IMR-90 (cell line): ENCODE results near the gene AIRE. TPM values are rescaled to one million over a fixed set of nuclear protein-coding genes. Genes with fewer than 3 reads are reported as not detected.

ENCODE experiments used
- ATAC-seq: fragments of 200-7000 bp; cut with Tn5 transposase; 2 replicates; pipeline ENCODE4 v1.9.1; 2020; ENCODE audit warnings: low read depth, mild to moderate bottlenecking, moderate library complexity
- BruUV-seq: library from RNA; stranded (reverse); fragments of 400-500 nt; replicated peaks from 2 replicates; lab custom pipeline; 2021; lab: Mats Ljungman, UMichigan
- CTCF ChIA-PET: fragments of 300-600 bp; formaldehyde crosslinking; extraction: SDS; loops from one replicate; lab custom pipeline; 2021; ENCODE audit warnings: antibody characterized with exemption; lab: Yijun Ruan, JAX
- POLR2A ChIA-PET: fragments of 300-600 bp; sonication (Branson Sonifier 250); formaldehyde crosslinking; loops from one replicate; lab custom pipeline; 2022; ENCODE audit warnings: antibody characterized with exemption; ENCODE audit not compliant: unreplicated experiment; lab: Charles Lee
- DNase-seq: peaks from one replicate; pipeline ENCODE4 v3.0.0; 2013
- H2AFZ ChIP-seq: replicated peaks from 2 replicates; pipeline ENCODE3; 2013; ENCODE audit warnings: low read length, mild to moderate bottlenecking; ENCODE audit not compliant: poor library complexity
- H2AK5ac ChIP-seq: 2 replicates; pipeline ENCODE4 v1.6.1; 2013; ENCODE audit warnings: low read depth, low read length, inconsistent platforms
- H2AK9ac ChIP-seq: replicated peaks from 2 replicates; pipeline ENCODE3; 2013; ENCODE audit warnings: mild to moderate bottlenecking, low read depth, low read length, moderate library complexity; ENCODE audit not compliant: poor library complexity
- H2BK120ac ChIP-seq: 2 replicates; pipeline ENCODE4 v1.6.1; 2013; ENCODE audit warnings: low read depth, low read length, inconsistent platforms
- H2BK15ac ChIP-seq: 3 replicates; pipeline ENCODE4 v1.6.1; 2013; ENCODE audit warnings: low read depth, low read length, inconsistent platforms
- H2BK20ac ChIP-seq: 2 replicates; pipeline ENCODE4 v1.6.1; 2013; ENCODE audit warnings: low read depth, mild to moderate bottlenecking, inconsistent platforms, low read length, moderate library complexity
- H2BK5ac ChIP-seq: 2 replicates; pipeline ENCODE4 v1.6.1; 2013; ENCODE audit warnings: mild to moderate bottlenecking, low read depth, low read length, inconsistent platforms; ENCODE audit not compliant: poor library complexity, severe bottlenecking
- H3K14ac ChIP-seq: replicated peaks from 2 replicates; pipeline ENCODE4 v1.6.1; 2013; ENCODE audit warnings: low read depth, low read length, inconsistent platforms
- H3K18ac ChIP-seq: 2 replicates; pipeline ENCODE4 v1.6.1; 2013; ENCODE audit warnings: low read depth, low read length, control low read depth
- H3K23ac ChIP-seq: 2 replicates; pipeline ENCODE4 v1.6.1; 2013; ENCODE audit warnings: low read depth, low read length, inconsistent platforms
- H3K27ac ChIP-seq: 2 replicates; pipeline ENCODE4 v1.5.1; 2013; ENCODE audit warnings: mild to moderate bottlenecking, control low read depth, low read length; ENCODE audit not compliant: insufficient read depth
- H3K27me3 ChIP-seq: 2 replicates; pipeline ENCODE4 v1.6.1; 2013; ENCODE audit warnings: low read length; ENCODE audit not compliant: control insufficient read depth, insufficient read depth
- H3K36me3 ChIP-seq: 2 replicates; pipeline ENCODE4 v1.6.1; 2013; ENCODE audit warnings: low read length, mixed read lengths; ENCODE audit not compliant: control insufficient read depth, insufficient read depth
- H3K4ac ChIP-seq: 2 replicates; pipeline ENCODE4 v1.6.1; 2013; ENCODE audit warnings: low read depth, low read length, inconsistent platforms
- H3K4me1 ChIP-seq: 2 replicates; pipeline ENCODE4 v1.6.1; 2013; ENCODE audit warnings: low read length, mixed read lengths; ENCODE audit not compliant: control insufficient read depth, insufficient read depth
- H3K4me2 ChIP-seq: 2 replicates; pipeline ENCODE4 v1.6.1; 2013; ENCODE audit warnings: low read depth, mild to moderate bottlenecking, control low read depth, low read length, moderate library complexity
- H3K4me3 ChIP-seq: 2 replicates; pipeline ENCODE4 v1.5.1; 2013; ENCODE audit warnings: low read depth, mild to moderate bottlenecking, control low read depth, low read length, moderate library complexity; ENCODE audit not compliant: insufficient read depth
- H3K56ac ChIP-seq: 2 replicates; pipeline ENCODE4 v1.6.1; 2013; ENCODE audit warnings: low read length, inconsistent platforms; ENCODE audit not compliant: insufficient read depth; ENCODE audit errors: extremely low read depth
- H3K79me1 ChIP-seq, 2 experiments: 2 replicates each; pipeline ENCODE4 v1.6.1; 2013; ENCODE audit warnings: low read length in 2 of 2, inconsistent platforms in 1 of 2, low read depth in 1 of 2
- H3K9ac ChIP-seq: 2 replicates; pipeline ENCODE4 v1.6.1; 2013; ENCODE audit warnings: low read depth, low read length, control low read depth
- H3K9me1 ChIP-seq: 2 replicates; pipeline ENCODE4 v1.6.1; 2013; ENCODE audit warnings: low read length, inconsistent platforms; ENCODE audit not compliant: insufficient read depth
- H3K9me3 ChIP-seq: 2 replicates; pipeline ENCODE4 v1.6.1; 2013; ENCODE audit warnings: low read length; ENCODE audit not compliant: control insufficient read depth, insufficient read depth
- H4K20me1 ChIP-seq: 2 replicates; pipeline ENCODE4 v1.6.1; 2013; ENCODE audit warnings: low read length, inconsistent platforms; ENCODE audit not compliant: insufficient read depth
- H4K5ac ChIP-seq: 2 replicates; pipeline ENCODE4 v1.6.1; 2013; ENCODE audit warnings: mild to moderate bottlenecking, low read depth, low read length, control low read depth
- H4K8ac ChIP-seq, 2 experiments: 2 replicates each; pipeline ENCODE4 v1.6.1; 2013; ENCODE audit warnings: low read depth in 2 of 2, low read length in 2 of 2, control low read depth in 1 of 2, inconsistent platforms in 1 of 2
- H4K91ac ChIP-seq: 2 replicates; pipeline ENCODE4 v1.6.1; 2013; ENCODE audit warnings: low read depth, low read length, inconsistent platforms; ENCODE audit not compliant: insufficient read depth
- BHLHE40 ChIP-seq: fragments of 150-350 bp; IDR thresholded peaks from 2 replicates; pipeline ENCODE4 v1.6.1; 2016; ENCODE audit warnings: mild to moderate bottlenecking, low read depth, low read length
- CEBPB ChIP-seq: IDR thresholded peaks from 2 replicates; pipeline ENCODE4 v1.6.1; 2012; ENCODE audit warnings: low read depth, low read length, improper control_type of control experiment
- CHD1 ChIP-seq: IDR thresholded peaks from 2 replicates; pipeline ENCODE4 v1.6.1; 2012; ENCODE audit warnings: low read depth, low read length, improper control_type of control experiment
- CTCF ChIP-seq: conservative IDR thresholded peaks from 2 replicates; pipeline ENCODE4 v1.5.1; 2012; ENCODE audit warnings: mild to moderate bottlenecking, low read depth, low read length, improper control_type of control experiment
- ELK1 ChIP-seq: fragments of 150-350 bp; IDR thresholded peaks from 2 replicates; pipeline ENCODE4 v1.6.1; 2016; ENCODE audit warnings: low read depth, mild to moderate bottlenecking, low read length, moderate library complexity, borderline replicate concordance
- FOS ChIP-seq: fragments of 150-350 bp; IDR thresholded peaks from 2 replicates; pipeline ENCODE4 v1.6.1; 2016; ENCODE audit warnings: low read depth, low read length
- MAFK ChIP-seq: IDR thresholded peaks from 2 replicates; pipeline ENCODE4 v1.6.1; 2012; ENCODE audit warnings: low read depth, low read length, improper control_type of control experiment
- MAZ ChIP-seq: IDR thresholded peaks from 2 replicates; pipeline ENCODE4 v1.6.1; 2012; ENCODE audit warnings: low read depth, mild to moderate bottlenecking, low read length, improper control_type of control experiment, moderate library complexity, borderline replicate concordance
- MXI1 ChIP-seq: IDR thresholded peaks from 2 replicates; pipeline ENCODE4 v1.6.1; 2012; ENCODE audit warnings: low read depth, mild to moderate bottlenecking, low read length, moderate library complexity, borderline replicate concordance
- NFE2L2 ChIP-seq: fragments of 150-350 bp; IDR thresholded peaks from 2 replicates; pipeline ENCODE4 v1.6.1; 2016; ENCODE audit warnings: low read depth, mild to moderate bottlenecking, low read length
- POLR2A ChIP-seq: IDR thresholded peaks from 2 replicates; pipeline ENCODE4 v1.6.1; 2012; ENCODE audit warnings: mild to moderate bottlenecking, low read depth, low read length
- RAD21 ChIP-seq: IDR thresholded peaks from 2 replicates; pipeline ENCODE4 v1.6.1; 2012; ENCODE audit warnings: low read length, improper control_type of control experiment
- RCOR1 ChIP-seq: IDR thresholded peaks from 2 replicates; pipeline ENCODE4 v1.6.1; 2012; ENCODE audit warnings: mild to moderate bottlenecking, low read length, improper control_type of control experiment; ENCODE audit not compliant: insufficient replicate concordance
- RFX5 ChIP-seq: IDR thresholded peaks from 2 replicates; pipeline ENCODE4 v1.8.0; 2012; ENCODE audit warnings: low read depth, mild to moderate bottlenecking, low read length, moderate library complexity
- SMC3 ChIP-seq: fragments of 150-350 bp; IDR thresholded peaks from 2 replicates; pipeline ENCODE4 v1.6.1; 2016; ENCODE audit warnings: low read depth, mild to moderate bottlenecking, antibody characterized with exemption, low read length, moderate library complexity
- USF2 ChIP-seq: fragments of 150-350 bp; IDR thresholded peaks from 2 replicates; pipeline ENCODE4 v1.6.1; 2017; ENCODE audit warnings: mild to moderate bottlenecking, antibody characterized with exemption, low read length, low read depth
- WGBS, 2 experiments: methylation state at CpG; one replicate each; pipeline versions ENCODE4 v1.1.5 to v1.1.7; 2013; ENCODE audit warnings: missing lambda C conversion rate in 2 of 2; ENCODE audit not compliant: insufficient read length in 1 of 2; ENCODE audit errors: extremely low coverage in 2 of 2; 5-methylcytosine and 5-hydroxymethylcytosine counted together
- dilution Hi-C: fragments of 300-500 bp; cut with HindIII; formaldehyde crosslinking; loops from one replicate; pipeline ENCODE4 v1.14.3; 2018; ENCODE audit warnings: low sequenced_read_pairs; ENCODE audit not compliant: unreplicated experiment
- in situ Hi-C: fragments of 300-500 bp; cut with MboI; formaldehyde crosslinking; loops from 3 replicates; pipeline ENCODE4 v1.14.3; 2019; ENCODE audit warnings: low sequenced_read_pairs, inconsistent platforms, mixed read lengths
- intact Hi-C: fragments of 100-400 bp; cut with micrococcal nuclease; formaldehyde crosslinking; loops from 2 replicates; pipeline ENCODE4 v1.10.0; 2022
- polyA plus RNA-seq, 3 experiments: library from polyadenylated mRNA; depleted of rRNA; stranded (reverse); fragments of >200 nt; gene quantifications; 2 replicates each; pipeline ENCODE4 v1.2.3, GENCODE V29; 2012; ENCODE audit warnings: low replicate concordance in 1 of 3
- total RNA-seq: library from RNA; depleted of rRNA; stranded (reverse); fragments of >200 nt; gene quantifications from 2 replicates; pipeline ENCODE4 v1.2.3, GENCODE V29; 2012

The AIRE gene
- total and polyA plus RNA-seq, 2 of the 4 experiments (the other 2 are of a cell fraction), result 0.05 TPM; not detected in 1

- Histone ChIP-seq H3K14ac (no peak overlapping the region), H3K4me2 (no peak overlapping the region), H2BK15ac (no peak overlapping the region), H4K5ac (no peak overlapping the region), H2BK20ac (no peak overlapping the region), H4K8ac (no peak overlapping the region), H3K18ac (no peak overlapping the region), H3K23ac (no peak overlapping the region), H3K9me1 (peaks cover 9% of the 10 kb centered on the region), H3K9ac (no peak overlapping the region), H3K4ac (no peak overlapping the region), H2AK9ac (no peak overlapping the region), H3K36me3 (peaks cover 8% of the 10 kb centered on the region; the same call in 1 of the 2 replicates), H2AFZ (no peak overlapping the region), H4K91ac (no peak overlapping the region), H3K4me3 (no peak overlapping the region), H2BK5ac (no peak overlapping the region), H3K27me3 (no peaks in the 10 kb centered on the region), H2AK5ac (no peak overlapping the region), H2BK120ac (no peak overlapping the region), H3K79me1 (peaks cover 0 to 8% of the 10 kb centered on the region in 2 experiments; a peak in 1 of 4 replicates), H3K56ac (no peak overlapping the region), H3K9me3 (no peaks in the 10 kb centered on the region), H3K27ac (peak overlapping the region; percentile 11; the same call in 1 of the 2 replicates), H4K20me1 (peaks cover 6% of the 10 kb centered on the region; the same call in 1 of the 2 replicates), H3K4me1 (peaks cover 6% of the 10 kb centered on the region)
- dilution Hi-C loops (no loop called here), intact Hi-C loops (loop anchor here (10.0 kb wide), 1 partner anchor 147 kb away; no protein-coding TSS in a partner anchor), in situ Hi-C loops (no loop called here)
- TF ChIP-seq ELK1 (no peak), POLR2A (no peak), RAD21 (no peak), SMC3 (no peak), FOS (no peak), USF2 (no peak), BHLHE40 (no peak), MXI1 (no peak), CHD1 (no peak), CTCF (no peak), RCOR1 (no peak), NFE2L2 (no peak), RFX5 (no peak), CEBPB (no peak), MAZ (no peak), MAFK (no peak)
- WGBS, 2 experiments, result 71% methylated on average over 1 of the region's 3 CpGs; no CpG with 5 or more reads in 1 of the 2 experiments
- BruUV-seq, result no TSS peak
- ChIA-PET POLR2A (no interaction called here), CTCF (no interaction called here)
- no peak for ATAC-seq
- no peak for DNase-seq
Observed at GRCh38 chr21:44337449-44337848, 51.8 kb downstream of the AIRE start.
